HG02840 (cell line): ENCODE results near the gene WDR82.
"Not testable (repeated sequence)": the region's sequence is repeated elsewhere in the genome, so short reads cannot be mapped to it uniquely, and the experiment has no call there.

Experiments
- ATAC-seq: cut with Tn5 transposase; IDR thresholded peaks from one replicate; pipeline ENCODE4 v1.9.1; 2021; ENCODE audit warnings: mild to moderate bottlenecking, moderate library complexity, moderate number of reproducible peaks; ENCODE audit not compliant: unreplicated experiment, low FRiP score

The WDR82 gene

DNA sequence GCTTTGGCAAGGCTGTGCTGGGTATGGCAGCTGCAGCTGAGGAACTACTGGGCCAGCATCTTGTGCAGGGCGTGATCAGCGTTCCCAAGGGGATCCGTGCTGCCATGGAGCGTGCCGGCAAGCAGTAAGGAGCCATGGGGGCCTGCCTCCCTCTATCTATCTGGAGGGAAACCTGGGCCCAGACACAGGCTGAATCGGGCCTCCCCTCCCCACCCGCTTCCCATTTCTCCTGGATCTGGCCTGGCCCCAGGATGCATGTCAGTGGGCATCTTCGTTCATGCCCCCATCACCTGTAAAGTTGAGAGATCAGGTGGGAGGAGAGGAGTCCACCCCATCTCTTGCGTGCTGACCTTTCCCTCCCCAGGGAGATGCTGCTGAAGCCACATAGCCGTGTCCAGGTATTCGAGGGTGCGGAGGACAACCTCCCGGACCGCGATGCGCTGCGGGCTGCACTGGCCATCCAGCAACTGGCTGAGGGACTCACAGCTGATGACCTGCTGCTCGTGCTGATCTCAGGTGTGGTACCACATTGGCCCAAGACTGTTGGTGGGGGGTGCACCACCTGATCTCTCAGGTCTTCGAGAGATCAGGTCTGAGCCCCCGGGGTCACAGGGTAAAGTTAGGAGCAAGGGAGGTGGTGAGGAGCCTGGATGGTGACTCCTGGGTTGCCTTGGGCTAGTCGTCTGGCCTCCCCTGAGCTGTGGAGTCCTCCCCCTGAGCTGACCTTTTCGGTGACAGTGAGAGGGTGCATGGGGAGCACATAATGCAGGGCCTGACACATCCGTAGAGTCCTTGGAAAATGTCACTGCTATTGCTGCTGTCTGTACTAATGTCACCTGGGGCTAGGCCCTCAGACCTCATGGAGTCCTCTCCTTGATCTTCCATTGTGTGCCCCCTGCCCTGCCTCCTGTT is 12.4 kb upstream of the WDR82 start:
- no peak for ATAC-seq

DNA sequence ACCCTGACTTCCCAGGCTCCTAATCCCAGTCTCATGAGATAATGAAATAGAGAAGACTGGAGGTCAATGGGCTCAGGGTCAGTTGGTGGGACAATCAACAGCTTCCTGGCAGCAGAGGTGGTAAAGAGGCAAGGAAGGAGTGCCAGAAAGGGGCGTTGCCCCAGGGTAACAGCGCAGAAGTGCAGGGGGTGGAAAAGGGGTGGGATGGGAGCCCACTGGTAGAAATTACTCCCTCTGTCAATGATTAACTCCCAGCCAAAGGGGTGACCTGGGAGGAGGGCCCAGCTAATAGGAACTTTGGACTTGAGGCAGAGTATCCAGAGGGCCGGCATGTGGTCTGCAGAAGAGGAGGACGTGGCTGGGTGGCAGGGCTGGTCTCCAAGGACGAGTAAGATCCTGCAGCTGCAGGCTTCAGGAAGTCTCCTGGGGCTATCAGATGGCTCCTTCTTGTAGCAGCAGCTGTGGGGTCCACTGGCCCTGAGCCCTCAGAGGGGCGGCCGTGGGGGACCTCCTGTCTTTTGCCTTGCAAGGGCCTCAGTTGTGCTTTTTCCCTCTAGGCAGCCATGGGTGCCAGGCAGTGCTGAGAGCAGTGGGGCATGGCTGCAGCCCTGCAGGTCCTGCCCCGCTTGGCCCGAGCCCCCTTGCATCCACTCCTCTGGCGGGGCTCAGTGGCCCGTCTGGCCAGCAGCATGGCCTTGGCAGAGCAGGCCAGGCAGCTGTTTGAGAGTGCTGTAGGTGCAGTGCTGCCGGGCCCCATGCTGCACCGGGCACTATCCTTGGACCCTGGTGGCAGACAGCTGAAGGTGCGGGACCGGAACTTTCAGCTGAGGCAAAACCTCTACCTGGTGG is 11.5 kb upstream of the WDR82 start:
- ATAC-seq = no peak

DNA sequence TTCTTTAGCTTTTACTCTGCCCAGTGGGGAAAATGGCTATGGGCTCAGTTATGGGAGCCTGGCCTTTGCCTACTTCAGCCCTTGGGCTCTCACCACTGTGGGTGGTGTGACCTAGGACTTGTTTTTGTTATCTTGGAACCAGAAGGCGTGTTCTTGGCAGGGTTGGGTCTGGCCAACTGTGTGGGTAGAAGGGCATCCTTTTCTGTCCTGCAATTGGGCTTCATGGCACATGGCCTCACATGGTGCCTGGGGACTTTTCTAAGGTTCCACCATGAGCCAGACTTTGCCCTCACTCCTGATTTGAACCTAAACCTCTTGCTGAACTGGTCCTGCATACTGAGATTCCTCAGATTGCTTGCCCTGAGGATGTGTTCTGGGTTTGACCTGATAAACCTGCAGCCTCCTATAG is 10.9 kb upstream of the WDR82 start:
- no peak for ATAC-seq

DNA sequence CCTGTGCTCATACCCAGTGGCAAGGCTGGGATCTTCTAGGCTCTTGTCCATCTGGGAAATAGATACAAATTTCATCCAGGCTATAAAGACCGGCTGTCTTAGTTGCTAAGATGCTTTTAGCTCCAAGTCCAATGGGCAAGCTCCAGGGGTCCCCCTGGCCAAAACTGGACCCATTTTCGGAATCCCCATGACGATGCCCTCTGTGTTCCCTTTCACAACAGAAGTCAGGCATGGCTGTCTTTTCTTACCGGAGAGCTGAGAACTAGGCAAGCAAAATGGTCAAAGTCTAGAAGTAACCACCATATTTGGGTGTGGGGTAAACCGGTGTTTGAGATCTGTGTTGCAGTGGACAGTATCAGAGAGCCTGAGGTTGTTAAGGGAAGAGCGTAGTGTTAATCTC is 10.2 kb upstream of the WDR82 start:
- ATAC-seq = no peak

DNA sequence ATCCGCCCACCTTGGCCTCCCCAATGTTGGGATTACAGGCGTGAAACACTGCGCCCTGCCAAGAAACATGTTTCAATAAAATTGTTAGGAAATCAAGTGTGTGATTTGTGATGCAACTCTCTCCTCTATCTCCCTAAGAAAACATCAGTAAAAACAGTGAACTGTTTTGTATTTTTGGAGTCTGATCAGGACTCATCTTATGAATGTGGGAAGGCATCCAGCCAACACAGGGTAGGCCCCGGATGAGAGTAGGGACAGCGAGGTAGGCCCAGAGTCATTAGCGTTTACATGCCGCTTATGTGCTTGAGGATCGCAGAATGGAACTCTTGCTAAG is 8.3 kb upstream of the WDR82 start:
- no peak for ATAC-seq

DNA sequence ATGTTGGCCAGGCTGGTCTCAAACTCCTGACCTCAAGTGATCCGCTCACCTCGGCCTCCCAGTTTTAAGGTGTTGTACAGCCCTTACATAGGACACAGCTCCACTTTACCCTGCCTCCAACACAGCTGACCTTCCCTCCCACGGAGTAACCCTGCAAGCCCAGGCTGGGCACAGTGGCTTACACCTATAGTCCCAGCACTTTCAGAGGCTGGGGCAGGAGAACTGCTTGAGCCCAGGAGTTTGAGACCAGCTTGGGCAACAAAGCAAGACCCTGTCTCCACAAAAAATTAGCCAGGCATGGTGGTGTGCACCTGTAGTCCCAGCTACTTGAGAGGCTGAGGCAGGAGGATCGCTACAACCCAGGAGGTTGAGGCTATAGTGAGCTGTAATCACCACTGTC is 5.6 kb upstream of the WDR82 start:
- not testable (repeated sequence) for ATAC-seq

DNA sequence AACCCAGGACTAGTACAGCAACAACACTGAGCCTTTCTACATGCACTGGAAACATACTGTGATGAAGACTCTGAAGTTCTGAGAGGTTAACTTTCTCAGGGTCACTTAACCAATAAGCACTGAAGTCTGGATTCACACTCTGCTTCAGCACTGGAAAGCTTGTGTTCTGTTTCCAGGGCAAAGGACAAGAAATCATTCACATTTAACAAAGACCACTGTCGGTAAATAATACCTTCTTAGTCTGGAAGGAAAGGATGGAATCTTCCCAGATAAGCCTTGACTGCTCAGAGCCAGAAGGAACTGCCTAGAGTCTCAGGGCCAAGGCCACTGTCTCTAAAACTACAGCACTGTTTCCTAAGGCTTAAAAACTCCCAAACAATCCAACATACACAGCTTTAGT is 4.9 kb upstream of the WDR82 start:
- ATAC-seq = no peak

DNA sequence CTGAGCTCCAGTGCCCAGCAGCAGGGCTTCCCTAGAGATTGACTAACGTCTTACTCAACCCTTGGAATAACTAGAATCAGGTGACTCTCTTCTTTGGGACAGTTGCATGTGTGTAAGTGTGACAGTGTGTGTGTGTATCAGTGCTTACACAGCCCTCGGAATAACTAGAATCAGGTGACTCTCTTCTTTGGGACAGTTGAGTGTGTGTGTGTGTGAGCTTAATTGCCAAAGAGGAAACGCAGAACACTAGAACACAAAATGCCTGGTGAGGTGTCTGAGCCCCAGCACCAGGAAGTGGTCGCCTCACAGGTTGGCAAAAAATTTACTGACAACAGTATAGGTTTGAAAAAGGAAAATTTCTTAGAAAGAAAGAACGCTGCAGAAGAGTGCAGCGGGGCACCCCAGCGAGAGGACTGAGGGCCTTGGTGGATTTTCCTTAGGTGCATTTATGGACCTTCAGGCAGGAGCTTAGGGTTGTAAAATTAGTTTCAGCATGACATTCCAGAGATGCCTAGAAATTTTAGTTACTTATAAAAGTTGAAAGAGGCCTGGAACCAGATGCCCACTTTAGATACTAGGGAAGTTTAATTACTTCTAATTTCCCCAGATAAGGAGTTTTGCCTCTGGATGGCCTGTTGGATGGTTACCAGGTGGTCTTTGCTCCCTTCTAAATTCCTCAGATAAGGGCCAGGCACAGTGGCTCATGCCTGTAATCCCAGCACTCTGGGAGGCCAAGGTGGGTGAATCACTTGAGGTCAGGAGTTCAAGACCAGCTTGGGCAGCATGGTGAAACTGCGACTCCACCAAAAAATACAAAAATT is 3.7 kb upstream of the WDR82 start:
- no peak for ATAC-seq

DNA sequence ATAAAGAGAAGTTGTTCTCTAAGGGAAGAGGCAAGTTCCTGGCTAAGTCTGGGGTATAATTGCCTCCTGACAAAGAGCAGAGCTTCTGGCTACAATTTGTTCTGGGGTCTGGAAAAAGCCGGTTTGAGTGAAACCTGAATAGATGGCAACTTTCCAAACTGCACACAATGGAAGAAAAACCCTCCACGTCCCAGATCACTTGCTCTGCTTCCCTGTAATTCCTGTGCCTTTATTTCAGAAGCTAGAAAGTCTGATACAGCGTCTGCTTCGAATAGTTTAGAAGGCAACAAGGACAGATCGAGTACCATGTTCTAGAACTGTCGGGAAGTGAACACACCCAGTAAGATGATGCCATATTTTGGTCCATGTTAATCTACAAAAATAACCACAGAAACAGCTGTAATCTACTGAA is 1.6 kb upstream of the WDR82 start:
- no peak for ATAC-seq

DNA sequence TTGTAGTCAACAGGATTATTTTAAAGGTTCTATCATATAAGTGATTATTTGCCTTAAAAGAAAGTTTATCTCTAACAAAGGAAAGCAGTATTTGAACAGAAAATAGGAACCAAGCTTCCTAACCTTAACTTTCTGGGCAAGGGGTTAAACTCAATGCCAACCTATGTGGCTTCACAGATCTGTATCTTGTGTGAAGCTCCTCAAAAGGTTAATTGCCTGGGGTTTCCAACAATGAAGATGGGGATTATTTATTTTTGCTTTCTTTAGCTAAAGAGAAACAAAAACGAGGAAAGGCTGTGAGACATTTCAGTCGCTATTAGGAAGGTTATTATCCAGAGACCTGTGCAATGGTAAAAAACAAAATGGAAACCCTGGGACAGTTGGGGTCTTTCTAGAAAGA is 1.1 kb upstream of the WDR82 start:
- no peak for ATAC-seq

DNA sequence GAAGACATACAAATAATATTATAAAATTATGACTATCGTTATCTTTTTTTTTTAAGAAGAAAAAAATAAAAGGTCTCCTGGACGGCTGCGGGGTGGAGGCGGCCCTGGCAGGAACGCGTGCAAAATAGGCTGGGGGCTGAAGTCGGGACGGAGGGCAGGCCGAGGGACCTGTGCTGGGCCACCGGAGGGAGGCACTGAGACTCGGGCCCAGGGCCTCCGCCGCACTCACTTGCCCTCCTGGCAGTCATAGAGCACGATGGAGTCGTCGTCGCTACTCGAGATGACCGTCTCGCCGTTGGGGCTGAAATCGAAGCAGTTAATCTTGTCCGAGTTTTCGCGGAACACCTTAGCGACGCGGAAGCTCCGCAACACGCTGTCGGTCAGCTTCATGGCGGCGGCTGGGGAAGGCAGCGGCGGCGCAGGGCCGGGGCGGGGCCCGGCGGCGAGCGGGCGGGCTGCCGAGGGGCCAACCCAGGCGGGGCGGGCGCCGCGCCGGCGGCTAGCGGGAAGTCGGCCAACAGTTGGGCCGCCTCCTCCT is 408 bp downstream of the WDR82 start:
- peak; percentile 67 for ATAC-seq

DNA sequence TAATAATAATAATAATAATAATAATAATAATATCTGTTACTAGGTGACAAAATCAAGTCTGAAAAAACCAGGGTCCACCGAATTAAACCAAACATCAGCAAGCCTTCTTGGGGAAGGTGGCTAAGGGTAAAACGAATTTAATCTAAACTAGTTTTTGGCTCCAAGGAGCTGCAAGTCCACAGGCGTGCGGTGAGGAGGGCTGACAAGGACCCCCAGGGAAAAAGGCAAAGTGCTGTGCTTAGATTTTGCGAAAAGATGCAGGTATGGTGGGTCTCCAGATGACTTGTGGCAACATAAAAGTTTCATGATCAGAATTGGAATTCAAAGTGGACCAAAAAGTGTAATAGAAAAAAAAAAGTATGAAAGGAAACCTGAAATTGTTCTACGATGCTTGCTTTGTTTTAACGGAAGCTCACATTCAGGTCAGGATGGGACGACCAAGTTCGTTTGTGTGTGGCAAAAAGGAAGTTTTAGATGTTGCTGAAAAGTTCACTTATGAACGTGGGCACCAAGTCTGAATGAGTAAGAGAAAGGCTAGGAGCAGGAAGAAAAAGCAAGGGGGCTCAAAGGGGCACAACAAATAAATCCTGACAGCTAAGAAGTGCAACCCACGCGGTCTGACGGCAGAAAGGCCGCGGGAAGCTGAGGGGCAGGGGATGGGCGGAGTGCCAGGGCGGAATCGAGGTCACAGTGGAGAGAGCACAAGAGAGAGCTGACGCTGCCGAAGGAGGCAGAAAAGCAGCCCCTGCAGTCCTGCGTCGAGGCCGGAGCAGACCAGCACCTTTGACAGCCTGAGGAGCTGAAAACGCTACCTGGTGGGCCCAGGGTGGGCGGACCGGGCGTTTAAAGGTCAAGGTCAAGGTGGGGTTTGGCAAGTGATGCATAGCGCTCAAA is 1.1 kb downstream of the WDR82 start:
- ATAC-seq = no peak

DNA sequence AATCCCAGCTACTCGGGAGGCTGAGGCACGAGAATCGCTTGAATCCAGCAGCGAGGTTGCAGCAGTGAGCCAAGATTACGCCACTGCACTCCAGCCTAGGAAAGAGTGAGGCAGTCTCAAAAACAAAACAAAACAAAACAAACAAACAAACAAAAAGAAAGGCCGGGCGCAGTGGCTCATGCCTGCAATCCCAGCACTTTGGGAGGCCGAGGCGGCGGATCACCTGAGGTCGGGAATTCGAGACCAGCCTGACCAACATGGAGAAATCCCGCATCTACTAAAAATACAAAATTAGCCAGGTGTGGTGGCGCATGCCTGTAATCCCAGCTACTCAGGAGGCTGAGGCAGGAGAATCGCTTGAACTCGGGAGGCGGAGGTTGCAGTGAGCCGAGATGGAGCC is 3.7 kb downstream of the WDR82 start:
- ATAC-seq = not testable (repeated sequence)

DNA sequence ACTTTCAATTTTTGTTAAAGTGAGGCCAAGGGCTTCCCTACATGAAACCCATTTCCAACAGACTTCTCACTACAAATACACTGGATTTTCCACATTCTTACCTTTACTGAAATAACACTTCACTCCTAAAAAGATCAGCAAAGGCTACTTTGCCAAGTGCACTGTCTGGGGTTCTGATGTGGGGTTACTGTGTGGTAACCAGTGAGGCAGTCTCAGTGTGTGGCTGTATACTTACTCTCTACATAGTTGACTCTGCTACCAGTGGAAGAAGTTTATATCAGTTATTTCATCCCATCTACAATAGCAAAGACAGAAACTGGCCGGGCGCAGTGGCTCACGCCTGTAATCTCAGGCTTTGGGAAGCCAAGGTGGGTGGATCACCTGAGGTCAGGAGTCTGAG is 5.6 kb downstream of the WDR82 start:
- ATAC-seq = no peak

DNA sequence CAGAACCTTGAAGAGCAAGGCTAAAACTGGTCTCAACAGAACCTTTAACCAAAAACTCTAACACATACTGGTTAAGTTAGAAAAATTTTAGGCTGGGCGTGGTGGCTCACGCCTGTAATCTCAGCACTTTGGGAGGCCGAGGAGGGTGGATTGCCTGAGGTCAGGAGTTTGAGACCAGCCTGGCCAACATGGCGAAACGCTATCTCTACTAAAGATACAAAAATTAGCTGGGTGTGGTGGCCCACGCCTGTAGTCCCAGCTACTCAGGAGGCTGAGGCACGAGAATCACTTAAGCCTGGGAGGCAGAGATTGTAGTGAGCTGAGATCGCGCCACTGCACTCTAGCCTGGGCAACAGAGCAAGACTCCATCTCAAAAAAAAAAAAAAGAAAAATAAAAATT is 6.3 kb downstream of the WDR82 start:
- ATAC-seq = not testable (repeated sequence)

DNA sequence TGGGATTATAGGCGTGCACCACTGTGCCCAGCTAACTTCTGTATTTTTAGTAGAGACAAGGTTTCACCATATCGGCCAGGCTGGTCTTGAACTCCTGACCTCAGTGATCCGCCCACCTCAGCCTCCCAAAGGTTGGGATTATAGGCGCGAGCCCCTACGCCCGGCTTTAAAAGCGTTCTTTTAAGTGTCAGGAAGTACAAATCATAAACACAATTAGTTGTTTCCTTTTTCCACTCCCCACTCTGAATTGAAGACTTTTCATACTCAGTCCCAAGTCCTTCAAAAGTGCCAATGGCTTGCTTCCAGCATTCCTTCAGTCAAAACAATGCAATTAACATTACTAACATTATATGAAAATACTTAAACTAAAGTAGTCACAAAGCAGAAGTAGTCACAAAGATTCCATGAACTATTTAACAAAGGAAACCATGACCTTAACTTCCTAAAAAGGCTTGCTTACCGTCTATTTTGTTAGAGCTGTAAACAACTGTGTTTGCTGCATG is 8.1 kb downstream of the WDR82 start:
- no peak for ATAC-seq

DNA sequence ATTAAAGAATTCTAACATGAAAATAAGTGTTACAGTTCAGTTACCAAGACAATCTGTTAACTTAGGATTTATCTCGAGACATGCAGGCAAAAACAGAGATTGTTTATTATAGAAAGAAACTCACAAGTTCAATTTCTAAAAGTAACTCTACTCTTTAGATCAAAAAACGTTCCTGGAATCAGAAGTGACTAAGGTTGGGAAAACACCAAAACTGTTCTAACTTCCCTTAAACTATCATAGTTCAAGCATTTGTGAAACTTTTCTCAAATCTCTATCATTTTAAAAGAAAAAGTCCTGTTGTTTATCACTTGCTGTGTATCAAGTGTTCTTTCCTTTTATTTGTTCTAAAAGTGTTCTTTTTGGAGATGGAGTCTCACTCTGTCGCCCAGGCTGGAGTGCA is 8.7 kb downstream of the WDR82 start:
- ATAC-seq = no peak

DNA sequence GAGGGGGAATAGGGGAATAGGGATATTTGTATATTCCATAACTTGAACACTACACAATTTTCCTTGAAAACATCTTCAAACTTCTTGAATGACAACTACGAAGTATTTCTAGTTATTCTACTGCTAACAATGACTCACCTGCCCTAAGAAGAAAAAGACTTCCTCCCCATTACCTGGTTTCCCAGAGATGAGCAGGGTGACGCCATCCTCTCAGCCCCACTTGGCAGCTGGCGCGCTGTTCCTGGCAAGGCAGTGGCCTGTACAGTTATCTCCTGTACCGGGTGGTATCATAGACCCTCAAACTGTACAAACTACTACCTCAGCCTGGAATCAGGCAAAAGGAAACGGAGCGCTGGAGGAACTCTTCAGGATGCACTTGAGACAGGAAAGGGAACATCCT is 10.4 kb downstream of the WDR82 start:
- ATAC-seq = no peak

DNA sequence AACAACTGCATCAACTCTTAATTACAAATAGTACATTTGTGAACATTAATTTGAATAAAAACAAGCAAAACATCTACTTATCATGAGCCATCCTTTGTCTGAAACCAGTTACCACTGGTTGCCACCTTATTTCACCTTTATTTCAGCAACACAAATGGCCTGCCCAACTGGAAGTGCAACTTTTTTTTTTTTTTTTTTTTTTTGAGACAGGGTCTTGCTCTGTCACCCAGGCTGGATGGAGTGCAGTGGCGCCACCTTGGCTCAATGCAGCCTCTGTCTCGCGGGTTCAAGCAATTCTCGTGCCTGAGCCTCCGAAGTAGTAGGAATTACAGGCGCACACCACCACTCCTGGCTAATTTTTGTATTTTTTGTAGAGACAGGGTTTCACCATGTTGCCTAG is 13.1 kb downstream of the WDR82 start:
- ATAC-seq = no peak
